Esophagus squamous epithelium (tissue), 4 donors: ENCODE data around the gene C6orf52.

Experiments
- POLR2A ChIP-seq, 4 donors: fragments of 450-650 bp; IDR thresholded peaks; one replicate each; pipeline ENCODE4 v1.6.1; 2017; ENCODE audit warnings: antibody characterized with exemption in 4 of 4, mild to moderate bottlenecking in 4 of 4, moderate library complexity in 3 of 4
- TF ChIP-seq, protein P1 (sequence below), 6 experiments: fragments of 450-650 bp in 4 of 6; fragments of 200-600 bp in 2 of 6; sonication (generic) in 2 of 6; IDR thresholded peaks; one replicate each; pipeline ENCODE4 v1.5.1; 2016 to 2019; ENCODE audit warnings: antibody characterized with exemption in 6 of 6, mild to moderate bottlenecking in 4 of 6, moderate library complexity in 4 of 6

DNA sequence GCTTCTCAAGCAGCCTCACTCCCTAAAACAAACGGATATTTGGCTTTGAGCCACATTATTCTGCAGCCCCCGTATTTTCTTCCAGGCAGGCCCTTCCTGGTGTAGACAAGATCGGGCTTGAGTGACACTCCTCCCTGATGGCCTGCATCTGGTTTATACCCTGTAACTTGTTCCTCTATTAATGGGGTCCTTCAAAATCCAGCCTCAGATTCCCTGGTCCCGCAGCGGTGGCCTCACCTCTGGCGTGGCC is 28.1 kb upstream of the C6orf52 start:
- TF ChIP-seq, protein P1, sequence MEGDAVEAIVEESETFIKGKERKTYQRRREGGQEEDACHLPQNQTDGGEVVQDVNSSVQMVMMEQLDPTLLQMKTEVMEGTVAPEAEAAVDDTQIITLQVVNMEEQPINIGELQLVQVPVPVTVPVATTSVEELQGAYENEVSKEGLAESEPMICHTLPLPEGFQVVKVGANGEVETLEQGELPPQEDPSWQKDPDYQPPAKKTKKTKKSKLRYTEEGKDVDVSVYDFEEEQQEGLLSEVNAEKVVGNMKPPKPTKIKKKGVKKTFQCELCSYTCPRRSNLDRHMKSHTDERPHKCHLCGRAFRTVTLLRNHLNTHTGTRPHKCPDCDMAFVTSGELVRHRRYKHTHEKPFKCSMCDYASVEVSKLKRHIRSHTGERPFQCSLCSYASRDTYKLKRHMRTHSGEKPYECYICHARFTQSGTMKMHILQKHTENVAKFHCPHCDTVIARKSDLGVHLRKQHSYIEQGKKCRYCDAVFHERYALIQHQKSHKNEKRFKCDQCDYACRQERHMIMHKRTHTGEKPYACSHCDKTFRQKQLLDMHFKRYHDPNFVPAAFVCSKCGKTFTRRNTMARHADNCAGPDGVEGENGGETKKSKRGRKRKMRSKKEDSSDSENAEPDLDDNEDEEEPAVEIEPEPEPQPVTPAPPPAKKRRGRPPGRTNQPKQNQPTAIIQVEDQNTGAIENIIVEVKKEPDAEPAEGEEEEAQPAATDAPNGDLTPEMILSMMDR (IDR thresholded peaks at IDR 0.05): peak in 1 of 6 experiments; percentile 6
- TF ChIP-seq POLR2A (IDR thresholded peaks at IDR 0.05): no peak
